Measurements from ENCODE around the gene PRSS16. TPM values are rescaled to one million over a fixed set of nuclear protein-coding genes. Genes with fewer than 3 reads are reported as not detected.

Gene PRSS16
- total and polyA plus RNA-seq, 9 of the 15 experiments (the other 6 are each of a cell fraction or from before 2014, with no cell fraction given) = 4.5 to 21.3 (median 12.1) TPM

GRCh38 chr6:27275025-27275956, 27.8 kb downstream of the PRSS16 start (continued):
- TF ChIP-seq HMGXB4 (CRISPR knock-in tag; IDR thresholded peaks at IDR 0.05) (peak; percentile 53; the same call in 1 of the 2 replicates), DPF2 (IDR thresholded peaks at IDR 0.05) (peak; percentile 44; the same call in 1 of the 2 replicates), ZNF277 (CRISPR knock-in tag; IDR thresholded peaks at IDR 0.05; ENCODE audit: borderline replicate concordance) (no peak), ZBTB43 (CRISPR knock-in tag; IDR thresholded peaks at IDR 0.05) (no peak), HDAC1 (IDR thresholded peaks at IDR 0.05) (0 out of 4 replicates have a peak, but pooled peaks of 1 of the 2 experiments have one; percentile 25), ZBED1 (IDR thresholded peaks at IDR 0.05) (no peak), L3MBTL2 (IDR thresholded peaks at IDR 0.05) (peak; percentile 26; the same call in 1 of the 2 replicates), RBM17 (IDR thresholded peaks at IDR 0.05; ENCODE audit: borderline replicate concordance, low read depth, low read length) (no peak), CBX1 (IDR thresholded peaks at IDR 0.05; ENCODE audit: low read depth) (peak; percentile 78; the same call in 1 of the 2 replicates), ZNF740 (CRISPR knock-in tag; IDR thresholded peaks at IDR 0.05) (peak; percentile 95), ZNF740 (tag; IDR thresholded peaks at IDR 0.05) (peak in 1 of 2 experiments; percentile 98; a peak in 2 of 4 replicates), TRIM24 (IDR thresholded peaks at IDR 0.05) (0 out of 4 replicates have a peak, but pooled peaks of 1 of the 2 experiments have one; percentile 21), JUN (IDR thresholded peaks at IDR 0.05; ENCODE audit: borderline replicate concordance, low read depth, low read length) (0 out of 2 replicates have a peak, but pooled peaks have one; percentile 12), JUN (CRISPR knock-in tag; IDR thresholded peaks at IDR 0.05; ENCODE audit: borderline replicate concordance) (no peak), ZFPM2 (CRISPR knock-in tag; IDR thresholded peaks at IDR 0.05) (no peak), SUPT5H (IDR thresholded peaks at IDR 0.05) (no peak), ADNP (tag; IDR thresholded peaks at IDR 0.05) (peak; percentile 100), SREBF1 (IDR thresholded peaks at IDR 0.05; ENCODE audit: borderline replicate concordance, low read depth, low read length) (no peak), ETV5 (CRISPR knock-in tag; IDR thresholded peaks at IDR 0.05; ENCODE audit: low read depth) (no peak), SP1 (CRISPR knock-in tag; IDR thresholded peaks at IDR 0.05) (peak; percentile 24; the same call in 1 of the 2 replicates), HDGF (IDR thresholded peaks at IDR 0.05) (no peak), ATF1 (CRISPR knock-in tag; IDR thresholded peaks at IDR 0.05) (no peak), ATF1 (tag; IDR thresholded peaks at IDR 0.05) (peak; percentile 58; the same call in 1 of the 2 replicates), ZNF384 (IDR thresholded peaks at IDR 0.05; ENCODE audit: low read depth, low read length) (peak; percentile 24; the same call in 1 of the 2 replicates), CREM (IDR thresholded peaks at IDR 0.05; ENCODE audit: low read depth) (peak; percentile 75)

All from K562 (cell line).